Activated CD8-positive, alpha-beta memory T cell treated with anti-CD3 and anti-CD28 coated beads, Interleukin-2, amount 10 ng/mL, durations not matched to agents 7 days and 5 days (primary cell): Measurements from ENCODE around the gene WDR35. TPM values are rescaled to one million over a fixed set of nuclear protein-coding genes. Genes with fewer than 3 reads are reported as not detected.

Experiments
- ATAC-seq: fragments of 150-1000 bp; cut with Tn5 transposase; one replicate; pipeline ENCODE4 v1.10.0; 2021; ENCODE audit warnings: moderate library complexity
- CTCF ChIA-PET: fragments of 350-600 bp; sonication (Branson Sonifier 250); formaldehyde crosslinking; loops from one replicate; lab custom pipeline; 2021; ENCODE audit warnings: antibody characterized with exemption; lab: Charles Lee
- DNase-seq: peaks from one replicate; pipeline ENCODE4 v3.0.0-alpha.2; 2020
- H3K27ac Mint-ChIP-seq: one replicate; pipeline ENCODE4 v1.8.0; 2021; ENCODE audit warnings: mild to moderate bottlenecking, mixed read lengths
- H3K27me3 Mint-ChIP-seq: one replicate; pipeline ENCODE4 v1.8.0; 2021; ENCODE audit warnings: mixed read lengths
- H3K36me3 Mint-ChIP-seq: one replicate; pipeline ENCODE4 v1.8.0; 2021; ENCODE audit warnings: mild to moderate bottlenecking, mixed read lengths
- H3K4me1 Mint-ChIP-seq: one replicate; pipeline ENCODE4 v1.8.0; 2021; ENCODE audit warnings: mixed read lengths
- H3K4me3 Mint-ChIP-seq: one replicate; pipeline ENCODE4 v1.8.0; 2021; ENCODE audit warnings: mild to moderate bottlenecking, moderate library complexity, mixed read lengths
- H3K9me3 Mint-ChIP-seq: one replicate; pipeline ENCODE4 v1.8.0; 2022; ENCODE audit warnings: low read depth, mixed read lengths
- total RNA-seq, 2 experiments: library from RNA; stranded (reverse); gene quantifications; one replicate each; pipeline ENCODE4 v1.2.3, GENCODE V29; 2021

The WDR35 gene
- total RNA-seq, 2 experiments from 2014 or later = 4.2 to 4.5 TPM

DNA sequence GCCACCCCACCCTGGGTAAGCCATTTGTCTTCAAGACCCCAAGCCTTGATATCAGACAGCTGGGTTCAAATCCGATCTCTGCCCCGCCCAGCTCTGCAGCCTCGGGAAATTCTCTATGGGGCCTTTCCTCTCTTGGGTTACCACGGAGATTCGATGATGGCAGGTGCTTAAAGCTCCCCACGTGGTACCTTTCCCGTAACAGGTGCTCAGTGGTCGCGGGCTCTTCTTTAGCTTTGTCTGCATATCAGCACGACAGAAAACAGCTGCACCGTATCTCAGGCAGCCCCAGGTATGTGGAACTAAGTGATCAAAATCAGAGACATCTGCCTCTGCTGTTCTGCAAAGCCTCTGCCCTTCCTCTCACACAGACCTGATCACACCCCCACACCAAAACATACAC is 125.5 kb downstream of the WDR35 start:
- Mint-ChIP-seq H3K27ac (no peak overlapping the region), H3K4me3 (no peak overlapping the region), H3K4me1 (peaks cover 15% of the 10 kb centered on the region), H3K27me3 (no peaks in the 10 kb centered on the region), H3K36me3 (no peaks in the 10 kb centered on the region), H3K9me3 (no peaks in the 10 kb centered on the region)
- CTCF ChIA-PET = interaction anchor here (0.9 to 1.9 kb wide), 5 partner anchors 8 to 514 kb away, joined by 3 to 4 read pairs (median 3); no protein-coding TSS in a partner anchor
- DNase-seq = no peak
- ATAC-seq = no peak

DNA sequence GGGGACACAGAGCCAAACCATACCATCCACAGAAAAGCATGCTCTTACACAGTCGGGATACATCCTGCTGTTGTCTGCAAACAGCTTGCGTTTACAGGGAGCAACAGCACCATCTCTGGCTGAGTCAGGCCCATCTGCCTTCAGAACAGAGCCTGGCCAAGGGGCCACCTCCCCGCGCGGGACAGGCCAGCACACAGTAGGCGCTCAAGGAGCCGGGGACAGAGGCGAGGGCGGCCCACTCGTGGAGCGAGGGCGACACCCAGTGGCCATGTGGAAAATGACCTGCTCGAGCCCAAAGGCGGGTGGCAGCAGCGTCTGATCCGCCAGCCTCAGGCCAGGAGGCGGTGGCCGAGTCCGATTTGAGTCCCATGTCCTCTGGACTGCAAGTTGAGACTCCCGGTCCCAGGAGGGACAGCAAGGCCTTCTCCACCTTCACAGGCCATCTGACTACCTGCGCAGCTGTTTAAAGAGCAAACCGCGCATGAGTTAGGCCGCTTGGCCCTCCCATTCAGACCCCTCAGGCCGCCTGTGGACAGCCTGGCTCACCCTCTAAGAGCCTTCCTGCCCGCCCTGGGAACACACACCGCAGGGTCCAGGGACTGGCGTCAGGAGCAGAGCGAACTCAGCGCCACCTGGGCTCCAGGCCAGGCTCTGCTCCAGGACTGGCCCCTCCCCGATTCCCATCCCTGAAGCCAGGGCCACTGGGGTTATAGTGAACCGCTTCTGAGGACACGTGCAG is 126.4 kb downstream of the WDR35 start:
- Mint-ChIP-seq H3K36me3 (no peaks in the 10 kb centered on the region), H3K9me3 (no peaks in the 10 kb centered on the region), H3K27me3 (no peaks in the 10 kb centered on the region), H3K27ac (no peak overlapping the region), H3K4me3 (no peak overlapping the region), H3K4me1 (peaks cover 11% of the 10 kb centered on the region)
- ATAC-seq (peak; percentile 93), DNase-seq (peak; percentile 73)
- CTCF ChIA-PET = interaction anchor here (0.6 to 1.9 kb wide), 12 partner anchors 9 to 516 kb away, joined by 3 to 6 read pairs (median 3); partner anchors contain the start of gene TTC32

DNA sequence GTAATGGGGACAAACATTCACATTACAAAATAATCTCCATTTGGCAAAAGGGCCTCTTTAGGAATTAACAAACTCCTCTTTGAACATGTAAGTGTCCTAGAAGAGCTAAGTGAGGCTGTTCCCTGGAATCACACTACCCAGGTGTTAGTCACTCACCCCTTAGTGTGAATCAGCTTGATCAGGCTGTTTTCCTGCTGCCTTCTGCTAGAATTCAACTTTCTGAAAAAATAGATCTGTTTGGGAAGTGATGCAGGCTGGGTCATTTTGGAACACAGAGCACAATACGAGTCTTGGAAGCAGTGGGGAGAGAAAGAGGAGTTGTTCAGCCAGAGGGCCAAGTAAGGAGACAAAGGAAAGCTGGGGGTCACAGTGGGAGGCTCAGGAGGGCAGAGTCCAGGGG is 128.1 kb downstream of the WDR35 start:
- no peak for ATAC-seq
- H3K27ac Mint-ChIP-seq = no peak overlapping the region

More for the DNA sequence above, 128.1 kb downstream of the WDR35 start:
- H3K36me3 Mint-ChIP-seq = no peaks in the 10 kb centered on the region
- CTCF ChIA-PET = interaction anchor here (1.4 to 1.9 kb wide), 3 partner anchors 18 to 40 kb away, joined by 3 to 6 read pairs (median 3); partner anchors contain the start of gene TTC32
- DNase-seq = no peak
- peaks cover 5% of the 10 kb centered on the region for H3K4me1 Mint-ChIP-seq
- H3K9me3 Mint-ChIP-seq = no peaks in the 10 kb centered on the region
- peaks cover 10% of the 10 kb centered on the region for H3K27me3 Mint-ChIP-seq
- H3K4me3 Mint-ChIP-seq = no peak overlapping the region

Other genes starting within 250 kb of the WDR35 start
- 10 to 100 TPM; 24.5 to 37.2 TPM for gene TTC32, start 88.1 kb downstream of the WDR35 start, total RNA-seq
- not detected for gene MATN3, start 22.6 kb upstream of the WDR35 start, total RNA-seq
- 10 to 100 TPM; 20.5 to 24.1 TPM for gene LAPTM4A, start 61.5 kb upstream of the WDR35 start, total RNA-seq
- gene SDC1, start 235.0 kb upstream of the WDR35 start, total RNA-seq = under 1 TPM in 1 of 2 experiments, not detected in 1; 0.42 TPM